A549 treated with RU486 at 1 μM for 4 hours (cell line): ENCODE data around the gene TTBK2. TPM values are rescaled to one million over a fixed set of nuclear protein-coding genes. Genes with fewer than 3 reads are reported as not detected.

Experiments used
- total RNA-seq: library from RNA; stranded (reverse); fragments of 200-300 nt; extraction: Qiagen RNA extraction; gene quantifications from 5 replicates; pipeline ENCODE4 v1.2.3, GENCODE V29; 2022; ENCODE audit warnings: low read depth

TTBK2 gene
- 0.63 to 2.2 TPM (median 1.9 TPM) in 5 replicates for total RNA-seq

DNA sequence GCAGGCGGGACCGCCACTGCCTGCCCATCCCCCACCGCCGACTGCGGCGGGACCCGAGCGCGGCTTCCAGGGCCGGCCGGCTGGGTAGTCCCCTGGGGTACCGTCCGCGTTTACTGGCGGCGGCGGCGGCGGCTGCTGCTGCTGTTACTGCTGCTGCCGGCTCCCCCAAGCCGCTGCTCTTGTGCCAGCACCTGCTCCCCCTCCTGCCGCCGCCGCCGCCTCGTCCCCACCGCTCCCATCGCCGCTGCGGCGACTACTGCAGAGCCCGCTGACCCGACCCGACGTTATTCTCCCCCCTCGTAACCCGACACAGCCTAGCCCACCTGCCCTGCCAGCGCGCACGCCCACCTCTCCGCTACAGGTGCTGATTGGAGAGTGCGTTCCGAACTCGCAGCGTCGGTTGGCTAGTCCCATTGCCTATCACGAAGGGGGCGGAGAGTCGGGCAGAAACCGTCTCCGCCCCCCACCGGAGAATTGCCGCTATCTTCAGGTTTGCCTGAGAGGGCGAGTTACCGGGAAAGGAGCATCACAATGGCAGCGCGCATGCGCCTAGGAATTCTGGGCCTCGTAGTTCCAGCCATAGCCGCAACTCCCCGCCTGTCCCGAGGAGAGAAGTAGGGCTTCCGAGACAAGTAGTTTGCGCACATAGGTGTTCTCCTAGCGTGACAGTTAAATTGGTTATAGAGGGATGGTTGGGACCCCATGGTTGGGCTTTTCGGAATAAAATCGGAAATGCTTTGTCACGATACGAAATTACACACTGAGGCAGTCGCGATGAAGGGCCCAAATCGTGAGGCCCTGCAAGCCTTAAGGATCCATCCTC lies at the start of gene TTBK2:
TSS of gene TTBK2 (minus strand) at position 260 of the 823 bp plus-strand sequence. CDS start 42,161 bp downstream, outside the sequence.

DNA sequence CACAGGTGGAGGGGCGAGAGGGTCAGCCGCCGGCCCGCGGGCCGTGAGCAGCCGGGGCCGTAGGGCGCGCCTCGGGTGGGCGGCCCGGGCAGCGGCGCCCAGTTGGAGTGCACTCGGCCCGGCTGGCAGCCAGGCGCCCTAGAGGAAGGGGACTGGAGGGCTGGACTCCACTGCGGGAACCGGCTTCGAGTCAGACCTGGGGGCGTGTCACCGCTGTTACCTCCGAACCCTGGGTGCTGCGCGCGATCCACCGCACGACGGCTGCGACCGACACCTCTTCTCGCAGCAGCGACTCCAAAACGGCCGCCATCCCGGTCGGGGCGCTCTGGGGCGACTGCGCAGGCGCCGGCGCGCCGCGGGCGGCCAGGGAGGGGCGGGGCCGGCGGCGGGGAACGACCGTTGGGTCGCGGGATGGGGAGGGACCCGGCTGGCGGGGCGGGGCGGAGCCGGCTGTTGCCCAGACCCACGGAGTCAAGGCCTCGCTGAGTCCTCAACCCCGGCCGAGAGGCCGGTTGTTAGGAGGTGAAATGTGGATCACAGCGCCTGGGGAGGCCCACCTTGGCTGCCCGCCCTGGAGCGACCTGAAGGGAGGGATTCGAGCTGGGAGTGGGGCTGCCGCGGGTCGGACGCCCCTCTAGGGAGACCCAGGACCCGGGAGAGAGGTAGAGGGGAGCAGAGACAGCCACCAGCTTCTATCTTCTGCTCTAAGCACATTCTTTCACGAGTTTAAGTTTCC lies 183.6 kb downstream of the TTBK2 start, which contains the start of gene CDAN1:
TSS of gene CDAN1 (minus strand) at position 336 of the 736 bp plus-strand sequence. CDS start at position 310, 26 bp downstream.

Other genes with a start within 250 kb of the TTBK2 start
- 4.8 to 7.1 TPM (median 6.4 TPM) in 5 replicates for gene CDAN1, start 183.7 kb downstream of the TTBK2 start, total RNA-seq
- gene UBR1, start 185.3 kb upstream of the TTBK2 start, total RNA-seq = 3.0 to 4.4 TPM (median 4.1 TPM) in 5 replicates
- 7.7 to 10.2 TPM (median 8.5 TPM) in 5 replicates for gene TMEM62, start 212.8 kb upstream of the TTBK2 start, total RNA-seq